HL-60 (cell line): Measurements from ENCODE around the gene MS4A10.

Experiments used
- DNase-seq, 2 experiments: peaks; one replicate each; pipeline ENCODE4 v3.0.0-alpha.2; 2010 to 2020; ENCODE audit warnings: low read depth in 1 of 2, low spot score in 1 of 2
- H3K27ac ChIP-seq: fragments of 250-450 bp; sonication (Bioruptor Pico); replicated peaks from 2 replicates; pipeline ENCODE4 v1.5.1; 2020; ENCODE audit warnings: mild to moderate bottlenecking, moderate library complexity
- H3K27me3 ChIP-seq: fragments of 250-450 bp; sonication (Bioruptor Pico); 2 replicates; pipeline ENCODE4 v1.5.1; 2021; ENCODE audit warnings: mild to moderate bottlenecking, moderate library complexity; ENCODE audit not compliant: insufficient read depth, poor library complexity, severe bottlenecking
- H3K4me3 ChIP-seq: replicated peaks from 2 replicates; pipeline ENCODE4 v1.5.1; 2011; ENCODE audit warnings: mild to moderate bottlenecking, control low read depth, low read length; ENCODE audit not compliant: insufficient read depth
- CTCF ChIP-seq: IDR thresholded peaks from one replicate; pipeline ENCODE4 v1.5.1; 2011; ENCODE audit warnings: low read length, control low read depth, inconsistent platforms; ENCODE audit not compliant: insufficient read depth
- GABPA ChIP-seq: IDR thresholded peaks from 2 replicates; pipeline ENCODE4 v1.6.1; 2012; ENCODE audit warnings: low read depth
- POLR2AphosphoS5 ChIP-seq: IDR thresholded peaks from 2 replicates; pipeline ENCODE4 v1.6.1; 2012; ENCODE audit warnings: low read depth
- REST ChIP-seq: IDR thresholded peaks from 2 replicates; pipeline ENCODE4 v1.6.1; 2012; ENCODE audit warnings: low read depth; ENCODE audit not compliant: insufficient replicate concordance
- SPI1 ChIP-seq: IDR thresholded peaks from 2 replicates; pipeline ENCODE4 v1.6.1; 2012; ENCODE audit warnings: low read depth, mild to moderate bottlenecking, borderline replicate concordance

Gene MS4A10

GRCh38 chr11:60798631-60799030 lies 13.5 kb downstream of the MS4A10 start:
- Histone ChIP-seq H3K27ac (no peak overlapping the region), H3K27me3 (no peaks in the 10 kb centered on the region), H3K4me3 (no peak overlapping the region)
- no peak for TF ChIP-seq CTCF
- TF ChIP-seq GABPA = no peak
- no peak for TF ChIP-seq REST
- TF ChIP-seq SPI1 = no peak
- no peak for TF ChIP-seq POLR2AphosphoS5
- no peak for DNase-seq

GRCh38 chr11:60801194-60801593 lies 16.1 kb downstream of the MS4A10 start:
- DNase-seq = no peak
- no peak overlapping the region for H3K4me3 ChIP-seq
- H3K27me3 ChIP-seq = no peaks in the 10 kb centered on the region
- H3K27ac ChIP-seq = no peak overlapping the region
- TF ChIP-seq POLR2AphosphoS5 = no peak
- TF ChIP-seq CTCF = no peak
- no peak for TF ChIP-seq GABPA
- no peak for TF ChIP-seq REST
- TF ChIP-seq SPI1 = no peak

GRCh38 chr11:60803273-60803936 lies 18.3 kb downstream of the MS4A10 start:
- Histone ChIP-seq H3K4me3 (no peak overlapping the region), H3K27ac (no peak overlapping the region), H3K27me3 (no peaks in the 10 kb centered on the region)
- no peak for DNase-seq
- TF ChIP-seq SPI1 = no peak
- TF ChIP-seq CTCF = no peak
- no peak for TF ChIP-seq GABPA
- no peak for TF ChIP-seq POLR2AphosphoS5
- TF ChIP-seq REST = no peak
